MM.1S (cell line): Measurements from ENCODE around the gene GIPC2.

Experiments used
- CTCF ChIP-seq: fragments of 300-600 bp; sonication (generic); IDR thresholded peaks from 2 replicates; pipeline ENCODE4 v1.5.1; 2016; ENCODE audit warnings: antibody characterized with exemption, low read length, mixed read lengths
- EZH2 ChIP-seq: fragments of 300-600 bp; sonication (generic); optimal IDR thresholded peaks from 2 replicates; pipeline ENCODE3; 2017; ENCODE audit warnings: low read depth, mild to moderate bottlenecking, antibody characterized with exemption, low read length, mixed read lengths
- EZH2phosphoT487 ChIP-seq: fragments of 300-600 bp; sonication (generic); IDR thresholded peaks from 2 replicates; pipeline ENCODE4 v1.6.1; 2018; ENCODE audit warnings: antibody characterized with exemption, low read length

- TF ChIP-seq EZH2 (no peak), CTCF (no peak), EZH2phosphoT487 (no peak)
Observed at GRCh38 chr1:78091215-78091813, 45.5 kb downstream of the GIPC2 start.
